Mesodermal cell (in vitro differentiated cells): ENCODE results near the gene MANSC4.
A peak's percentile ranks its signal among the peaks of the same experiment; 100 is the strongest.

ENCODE experiments used
- H3K27ac ChIP-seq: 2 replicates; pipeline ENCODE4 v1.7.0; 2013; ENCODE audit warnings: mild to moderate bottlenecking, low read depth, low read length, moderate library complexity; ENCODE audit not compliant: severe bottlenecking
- H3K36me3 ChIP-seq: 2 replicates; pipeline ENCODE4 v1.7.1; 2013; ENCODE audit warnings: mild to moderate bottlenecking, low read length, moderate library complexity; ENCODE audit not compliant: control insufficient read depth, insufficient read depth
- H3K4me1 ChIP-seq: one replicate; pipeline ENCODE4 v1.7.1; 2013; ENCODE audit warnings: mild to moderate bottlenecking, low read length; ENCODE audit not compliant: insufficient read depth, control insufficient read depth, poor library complexity, severe bottlenecking
- H3K4me3 ChIP-seq: 2 replicates; pipeline ENCODE4 v1.7.0; 2013; ENCODE audit warnings: low read length, control low read depth, mild to moderate bottlenecking; ENCODE audit not compliant: insufficient read depth, poor library complexity, severe bottlenecking; ENCODE audit errors: extremely low read depth
- H3K9me3 ChIP-seq: 2 replicates; pipeline ENCODE4 v1.7.1; 2013; ENCODE audit warnings: mild to moderate bottlenecking, low read length, moderate library complexity; ENCODE audit not compliant: control insufficient read depth
- WGBS, 2 experiments: methylation state at CpG; one replicate each; pipeline ENCODE4 v1.1.5; 2013; ENCODE audit warnings: missing lambda C conversion rate in 2 of 2; ENCODE audit not compliant: insufficient coverage in 2 of 2; 5-methylcytosine and 5-hydroxymethylcytosine counted together

Gene MANSC4

DNA sequence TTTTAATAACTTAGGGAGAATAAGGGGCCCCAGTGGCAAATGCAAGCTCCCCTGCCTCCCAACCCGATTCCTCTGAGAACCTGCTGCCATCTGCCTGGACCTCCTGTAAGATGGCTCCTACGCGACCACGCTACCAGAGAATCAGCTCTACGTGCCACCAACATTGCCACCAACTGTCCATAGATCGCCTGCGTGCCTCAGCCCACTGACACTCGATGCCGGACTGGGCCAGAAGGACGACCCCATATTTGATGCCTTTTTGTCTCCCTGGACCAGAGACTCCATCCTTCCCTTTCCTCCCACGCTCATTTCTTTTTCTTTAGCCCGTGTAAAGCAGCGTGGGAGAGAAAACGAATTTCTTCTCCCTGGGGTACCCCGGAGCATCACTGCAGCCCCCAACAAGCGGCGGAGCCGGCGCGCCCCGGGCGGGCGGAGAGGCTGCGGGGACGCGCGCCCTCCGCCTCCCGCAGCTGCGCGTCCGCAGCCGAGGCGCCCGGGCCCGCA, 568 bp downstream of the MANSC4 start:
- Histone ChIP-seq H3K4me3 (peak overlapping the region; percentile 64), H3K4me1 (peaks cover 20% of the 10 kb centered on the region), H3K9me3 (no peaks in the 10 kb centered on the region), H3K27ac (peak overlapping the region; percentile 85), H3K36me3 (peaks cover 7% of the 10 kb centered on the region)
- 10 to 13% methylated on average over 24 to 30 of the region's 36 CpGs for WGBS, 2 experiments

- WGBS, 2 experiments, result 86% methylated on average over 1 of the region's 1 CpG; no CpG with 5 or more reads in 1 of the 2 experiments
- Histone ChIP-seq H3K27ac (no peak overlapping the region), H3K36me3 (peaks cover 2% of the 10 kb centered on the region), H3K4me1 (peaks cover 20% of the 10 kb centered on the region), H3K4me3 (no peak overlapping the region), H3K9me3 (no peaks in the 10 kb centered on the region)
These were observed 1.8 kb downstream of the MANSC4 start for GRCh38 chr12:27778206-27778605.

DNA sequence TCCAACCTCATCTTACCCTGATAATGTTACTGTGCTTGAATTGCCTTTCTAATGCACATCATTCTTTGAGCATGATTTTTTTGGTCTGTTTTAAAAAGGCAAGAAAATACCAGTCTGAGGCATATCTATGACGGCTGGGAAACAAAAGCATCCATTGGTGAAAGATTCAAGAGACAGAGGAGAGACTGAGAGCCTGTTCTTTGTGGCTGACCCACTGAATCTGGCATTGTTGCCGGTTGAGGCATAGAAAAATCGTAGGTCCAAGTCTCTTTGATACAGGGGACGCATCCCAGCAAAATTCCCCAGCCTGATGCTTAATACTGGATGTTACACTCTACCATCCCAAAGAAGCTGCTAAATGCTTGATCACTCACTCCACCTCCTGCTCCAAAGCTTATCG, 2.9 kb downstream of the MANSC4 start:
- H3K9me3 ChIP-seq, result no peaks in the 10 kb centered on the region
- H3K27ac ChIP-seq, result no peak overlapping the region
- H3K4me1 ChIP-seq, result peaks cover 9% of the 10 kb centered on the region
- no peak overlapping the region for H3K4me3 ChIP-seq
- 91 to 93% methylated on average over 4 of the region's 5 CpGs for WGBS, 2 experiments
- H3K36me3 ChIP-seq, result no peaks in the 10 kb centered on the region

DNA sequence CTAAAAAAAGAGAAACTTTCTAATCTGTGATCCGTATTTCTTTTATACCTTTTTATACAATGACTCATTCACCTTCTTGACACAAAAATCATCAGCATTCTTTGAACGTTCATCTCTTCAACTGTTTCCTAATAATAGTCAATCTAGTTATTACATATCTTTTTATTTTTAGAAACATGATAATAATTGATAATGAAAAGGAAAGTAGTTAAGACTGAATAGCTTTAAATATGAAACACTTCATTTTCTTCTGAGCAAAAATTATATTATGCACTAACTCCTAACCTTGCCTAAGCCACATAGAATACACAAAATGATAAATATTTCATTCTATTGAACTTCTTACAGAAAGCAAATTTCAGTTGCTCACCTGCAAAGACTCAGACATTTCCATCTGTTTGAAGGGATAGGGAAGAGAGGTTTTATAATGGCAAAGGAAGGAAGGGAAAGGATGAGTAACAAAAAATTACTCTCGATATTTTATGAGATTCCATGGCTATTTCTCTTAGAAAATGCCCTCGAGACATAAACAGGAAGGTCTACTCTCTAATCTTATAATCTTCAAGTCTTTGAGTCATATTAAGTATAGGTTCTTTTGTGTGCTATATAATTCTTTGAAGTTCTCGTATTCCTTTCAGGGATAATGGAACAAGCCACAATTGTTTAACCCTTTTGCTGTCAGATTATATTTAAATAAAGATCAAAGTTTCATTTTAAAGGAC, 7.5 kb downstream of the MANSC4 start:
- H3K27ac ChIP-seq, result no peak overlapping the region
- H3K4me3 ChIP-seq, result no peak overlapping the region
- WGBS, 2 experiments, result 100% methylated on average over 1 of the region's 5 CpGs
- no peaks in the 10 kb centered on the region for H3K36me3 ChIP-seq
- H3K4me1 ChIP-seq, result no peaks in the 10 kb centered on the region
- H3K9me3 ChIP-seq, result no peaks in the 10 kb centered on the region

- H3K27ac ChIP-seq, result no peak overlapping the region
- H3K4me3 ChIP-seq, result no peak overlapping the region
- no peaks in the 10 kb centered on the region for H3K4me1 ChIP-seq
- no peaks in the 10 kb centered on the region for H3K36me3 ChIP-seq
- 80% methylated on average over 2 of the region's 3 CpGs; no CpG with 5 or more reads in 1 of the 2 experiments for WGBS, 2 experiments
- H3K9me3 ChIP-seq, result no peaks in the 10 kb centered on the region
These were observed 8.3 kb downstream of the MANSC4 start for GRCh38 chr12:27771481-27772327.

GRCh38 chr12:27769142-27769673, 10.8 kb downstream of the MANSC4 start:
- Histone ChIP-seq H3K27ac (no peak overlapping the region), H3K4me1 (no peaks in the 10 kb centered on the region), H3K36me3 (no peaks in the 10 kb centered on the region), H3K4me3 (no peak overlapping the region), H3K9me3 (no peaks in the 10 kb centered on the region)
- 91 to 97% methylated on average over 5 to 8 of the region's 8 CpGs for WGBS, 2 experiments

- no peak overlapping the region for H3K4me3 ChIP-seq
- H3K9me3 ChIP-seq, result no peaks in the 10 kb centered on the region
- no peaks in the 10 kb centered on the region for H3K4me1 ChIP-seq
- no peak overlapping the region for H3K27ac ChIP-seq
- no peaks in the 10 kb centered on the region for H3K36me3 ChIP-seq
- 90 to 93% methylated on average over 2 of the region's 3 CpGs for WGBS, 2 experiments
These were observed 13.4 kb downstream of the MANSC4 start for GRCh38 chr12:27766587-27766986.

DNA sequence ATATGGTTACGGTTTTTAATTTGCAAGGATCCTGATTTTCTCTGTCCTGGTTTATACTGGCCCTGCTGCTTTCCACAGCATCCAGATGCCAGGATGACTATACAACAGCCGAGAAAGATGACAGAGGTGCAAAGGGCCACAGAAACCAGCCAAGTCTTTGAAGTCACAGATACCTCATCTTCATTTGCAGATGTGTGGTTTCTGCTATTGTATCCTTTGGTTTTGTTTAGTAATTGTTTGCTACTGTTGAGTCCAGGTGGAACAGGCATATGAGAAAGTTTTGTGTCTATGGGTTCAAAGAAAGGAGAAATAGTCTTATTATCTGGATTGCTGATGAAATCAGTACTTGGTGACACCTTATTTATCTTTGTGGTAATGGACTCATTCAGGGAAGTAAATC, 17.3 kb downstream of the MANSC4 start:
- H3K4me1 ChIP-seq, result no peaks in the 10 kb centered on the region
- H3K27ac ChIP-seq, result no peak overlapping the region
- 94 to 96% methylated on average over 2 of the region's 2 CpGs for WGBS, 2 experiments
- H3K36me3 ChIP-seq, result no peaks in the 10 kb centered on the region
- no peaks in the 10 kb centered on the region for H3K9me3 ChIP-seq
- no peak overlapping the region for H3K4me3 ChIP-seq

- peaks cover 23% of the 10 kb centered on the region for H3K36me3 ChIP-seq
- no peaks in the 10 kb centered on the region for H3K9me3 ChIP-seq
- H3K27ac ChIP-seq, result no peak overlapping the region
- H3K4me1 ChIP-seq, result no peaks in the 10 kb centered on the region
- 67 to 97% methylated on average over 3 of the region's 7 CpGs for WGBS, 2 experiments
- no peak overlapping the region for H3K4me3 ChIP-seq
These were observed 23.3 kb downstream of the MANSC4 start for GRCh38 chr12:27756670-27757195.

- Histone ChIP-seq H3K36me3 (peaks cover 31% of the 10 kb centered on the region), H3K4me1 (no peaks in the 10 kb centered on the region), H3K9me3 (no peaks in the 10 kb centered on the region), H3K27ac (no peak overlapping the region), H3K4me3 (no peak overlapping the region)
- WGBS, 2 experiments, result 88 to 100% methylated on average over 2 to 3 of the region's 3 CpGs
These were observed 25.2 kb downstream of the MANSC4 start for GRCh38 chr12:27754795-27755194.
